OCI-LY7 (cell line): ENCODE results near the gene NME7. TPM values are rescaled to one million over a fixed set of nuclear protein-coding genes. Genes with fewer than 3 reads are reported as not detected.

Experiments
- BruUV-seq: library from RNA; stranded (reverse); fragments of 400-500 nt; replicated peaks from 2 replicates; lab custom pipeline; 2021; lab: Mats Ljungman, UMichigan
- CTCF ChIA-PET: fragments of 300-600 bp; sonication (Branson Sonifier 250); formaldehyde crosslinking; loops from one replicate; lab custom pipeline; 2022; ENCODE audit warnings: antibody characterized with exemption; ENCODE audit not compliant: unreplicated experiment; lab: Charles Lee
- POLR2A ChIA-PET: fragments of 300-600 bp; sonication (Branson Sonifier 250); formaldehyde crosslinking; loops from one replicate; lab custom pipeline; 2022; ENCODE audit warnings: antibody characterized with exemption; lab: Charles Lee
- DNase-seq: peaks from one replicate; pipeline ENCODE4 v3.0.0-alpha.2; 2015; ENCODE audit warnings: low spot score
- H2AFZ ChIP-seq: fragments of 200-600 bp; sonication (generic), shearing (Covaris generic); 2 replicates; pipeline ENCODE4 v1.6.1; 2014; ENCODE audit warnings: mild to moderate bottlenecking, antibody characterized with exemption, low read length, moderate library complexity
- H3K27ac ChIP-seq: fragments of 200-600 bp; sonication (generic); 2 replicates; pipeline ENCODE4 v1.5.1; 2014; ENCODE audit warnings: mixed run types, low read depth, mild to moderate bottlenecking, moderate library complexity, low read length, inconsistent platforms; ENCODE audit not compliant: poor library complexity, severe bottlenecking
- H3K36me3 ChIP-seq: fragments of 200-600 bp; sonication (generic); 2 replicates; pipeline ENCODE4 v1.6.1; 2014; ENCODE audit warnings: mild to moderate bottlenecking, antibody characterized with exemption, low read length, moderate library complexity, mixed read lengths; ENCODE audit not compliant: insufficient read depth
- H3K4me1 ChIP-seq: fragments of 200-600 bp; sonication (generic); 2 replicates; pipeline ENCODE4 v1.5.1; 2014; ENCODE audit warnings: mild to moderate bottlenecking, low read length; ENCODE audit not compliant: insufficient read depth, poor library complexity, severe bottlenecking
- H3K4me2 ChIP-seq: fragments of 200-600 bp; sonication (generic); 2 replicates; pipeline ENCODE4 v1.6.1; 2014; ENCODE audit warnings: mild to moderate bottlenecking, low read length
- H3K4me3 ChIP-seq: fragments of 200-600 bp; sonication (generic); 2 replicates; pipeline ENCODE4 v1.5.1; 2014; ENCODE audit warnings: mild to moderate bottlenecking, low read depth, low read length; ENCODE audit not compliant: poor library complexity, severe bottlenecking
- H3K79me2 ChIP-seq: fragments of 200-600 bp; sonication (generic); 2 replicates; pipeline ENCODE4 v1.6.1; 2016; ENCODE audit warnings: low read depth, mild to moderate bottlenecking, low read length, moderate library complexity, mixed read lengths; ENCODE audit not compliant: insufficient read depth
- H3K9me2 ChIP-seq: fragments of 200-600 bp; sonication (generic); 2 replicates; pipeline ENCODE4 v1.6.1; 2016; ENCODE audit warnings: mild to moderate bottlenecking, low read length, mixed read lengths; ENCODE audit not compliant: insufficient read depth
- H3K9me3 ChIP-seq: fragments of 200-600 bp; sonication (generic); 2 replicates; pipeline ENCODE4 v1.6.1; 2014; ENCODE audit warnings: mild to moderate bottlenecking, mixed run types, low read length, mixed read lengths
- H4K20me1 ChIP-seq: fragments of 200-600 bp; sonication (generic); 2 replicates; pipeline ENCODE4 v1.6.1; 2014; ENCODE audit warnings: mild to moderate bottlenecking, antibody characterized with exemption, low read length, moderate library complexity, mixed read lengths; ENCODE audit not compliant: insufficient read depth
- EZH2phosphoT487 ChIP-seq: fragments of 200-600 bp; sonication (generic); IDR thresholded peaks from 2 replicates; pipeline ENCODE4 v1.6.1; 2018; ENCODE audit warnings: low read depth, borderline replicate concordance, mild to moderate bottlenecking, mixed run types, antibody characterized with exemption, low read length, moderate library complexity, mixed read lengths
- intact Hi-C: fragments of 100-400 bp; cut with micrococcal nuclease; formaldehyde crosslinking; loops from one replicate; pipeline ENCODE4 v1.10.0; 2022; ENCODE audit not compliant: unreplicated experiment
- total RNA-seq, 2 experiments: library from RNA; depleted of rRNA in 1 of 2; stranded (reverse); fragments of >200 nt in 1 of 2; shearing (Covaris generic) in 1 of 2; gene quantifications; 2 replicates each; pipeline ENCODE4 v1.2.3, GENCODE V29; 2014 to 2022
- TF ChIP-seq, protein P1 (sequence below): fragments of 200-600 bp; sonication (generic); conservative IDR thresholded peaks from 2 replicates; pipeline ENCODE4 v1.5.1; 2014; ENCODE audit warnings: mild to moderate bottlenecking, antibody characterized with exemption, low read length, moderate library complexity, mixed read lengths

Gene NME7
- total RNA-seq, 2 experiments from 2014 or later: 9.3 to 17.0 TPM

DNA sequence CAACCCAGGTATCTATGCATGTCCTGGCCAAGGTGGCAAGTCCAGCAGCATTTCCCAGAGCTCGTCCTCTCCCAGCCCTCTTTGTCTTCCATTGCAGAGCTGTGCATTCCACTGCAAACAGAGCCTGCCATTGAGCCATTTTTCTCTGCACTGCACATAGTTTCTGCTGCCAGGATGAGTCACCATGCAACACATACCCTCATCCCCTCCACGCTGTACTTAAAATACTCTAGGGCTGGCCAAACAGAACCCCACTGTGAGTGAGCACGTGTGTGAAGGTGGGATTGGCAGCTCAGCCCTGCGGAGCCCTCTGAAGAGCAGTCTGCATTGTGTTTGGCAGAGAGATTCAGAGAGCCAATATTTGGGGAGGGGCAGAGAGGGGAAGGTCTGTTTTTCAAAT is 265.0 kb downstream of the NME7 start:
- no peak for DNase-seq
- no peaks in the 10 kb centered on the region for H4K20me1 ChIP-seq
- H3K27ac ChIP-seq: no peak overlapping the region
- intact Hi-C loops: no loop called here
- H3K9me2 ChIP-seq: no peaks in the 10 kb centered on the region
- H3K4me3 ChIP-seq: no peak overlapping the region
- ChIA-PET CTCF (no interaction called here), POLR2A (interaction anchor here (0.5 to 1.0 kb wide), 3 partner anchors 9 to 599 kb away, joined by 3 to 6 read pairs (median 4); no protein-coding TSS in a partner anchor)
- TF ChIP-seq, protein P1, sequence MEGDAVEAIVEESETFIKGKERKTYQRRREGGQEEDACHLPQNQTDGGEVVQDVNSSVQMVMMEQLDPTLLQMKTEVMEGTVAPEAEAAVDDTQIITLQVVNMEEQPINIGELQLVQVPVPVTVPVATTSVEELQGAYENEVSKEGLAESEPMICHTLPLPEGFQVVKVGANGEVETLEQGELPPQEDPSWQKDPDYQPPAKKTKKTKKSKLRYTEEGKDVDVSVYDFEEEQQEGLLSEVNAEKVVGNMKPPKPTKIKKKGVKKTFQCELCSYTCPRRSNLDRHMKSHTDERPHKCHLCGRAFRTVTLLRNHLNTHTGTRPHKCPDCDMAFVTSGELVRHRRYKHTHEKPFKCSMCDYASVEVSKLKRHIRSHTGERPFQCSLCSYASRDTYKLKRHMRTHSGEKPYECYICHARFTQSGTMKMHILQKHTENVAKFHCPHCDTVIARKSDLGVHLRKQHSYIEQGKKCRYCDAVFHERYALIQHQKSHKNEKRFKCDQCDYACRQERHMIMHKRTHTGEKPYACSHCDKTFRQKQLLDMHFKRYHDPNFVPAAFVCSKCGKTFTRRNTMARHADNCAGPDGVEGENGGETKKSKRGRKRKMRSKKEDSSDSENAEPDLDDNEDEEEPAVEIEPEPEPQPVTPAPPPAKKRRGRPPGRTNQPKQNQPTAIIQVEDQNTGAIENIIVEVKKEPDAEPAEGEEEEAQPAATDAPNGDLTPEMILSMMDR: no peak
- no peak for TF ChIP-seq EZH2phosphoT487
- H3K36me3 ChIP-seq: no peaks in the 10 kb centered on the region
- H3K4me1 ChIP-seq: peaks cover 4% of the 10 kb centered on the region
- BruUV-seq: no TSS peak
- H2AFZ ChIP-seq: no peak overlapping the region
- H3K79me2 ChIP-seq: peaks cover 8% of the 10 kb centered on the region
- H3K9me3 ChIP-seq: no peaks in the 10 kb centered on the region
- no peak overlapping the region for H3K4me2 ChIP-seq

DNA sequence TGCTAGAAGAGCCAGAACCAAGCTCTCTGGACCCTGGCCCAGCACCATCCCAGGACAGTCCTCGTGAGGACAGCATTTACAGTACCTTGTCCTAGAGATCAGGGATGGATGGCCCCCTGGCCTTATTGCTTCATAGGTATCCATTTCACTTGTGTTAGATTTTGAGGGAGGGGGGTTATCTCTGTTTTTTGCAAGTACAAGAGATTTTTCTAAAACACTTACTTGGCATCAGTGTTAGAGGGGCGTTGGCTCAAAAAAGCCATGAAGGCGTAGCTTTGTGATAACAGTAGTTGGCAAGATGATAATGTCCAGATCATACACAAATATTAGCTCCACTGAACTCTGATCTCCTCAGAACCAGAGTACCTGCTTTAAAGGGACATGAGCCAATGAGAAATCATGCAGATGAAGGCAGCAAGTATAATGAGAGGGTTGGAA is 266.9 kb downstream of the NME7 start:
- no peak for DNase-seq
- no peak overlapping the region for H2AFZ ChIP-seq
- no peak overlapping the region for H3K4me2 ChIP-seq
- TF ChIP-seq EZH2phosphoT487: no peak
- TF ChIP-seq, protein P1: no peak
- no TSS peak for BruUV-seq
- ChIA-PET POLR2A (interaction anchor here (1.4 kb wide), 1 partner anchor 10 kb away, joined by 4 read pairs; no protein-coding TSS in a partner anchor), CTCF (no interaction called here)
- H4K20me1 ChIP-seq: no peaks in the 10 kb centered on the region
- no peaks in the 10 kb centered on the region for H3K79me2 ChIP-seq
- no peak overlapping the region for H3K27ac ChIP-seq
- H3K36me3 ChIP-seq: no peaks in the 10 kb centered on the region
- H3K9me2 ChIP-seq: no peaks in the 10 kb centered on the region
- H3K4me3 ChIP-seq: no peak overlapping the region
- H3K4me1 ChIP-seq: peaks cover 4% of the 10 kb centered on the region
- intact Hi-C loops: no loop called here
- no peaks in the 10 kb centered on the region for H3K9me3 ChIP-seq

DNA sequence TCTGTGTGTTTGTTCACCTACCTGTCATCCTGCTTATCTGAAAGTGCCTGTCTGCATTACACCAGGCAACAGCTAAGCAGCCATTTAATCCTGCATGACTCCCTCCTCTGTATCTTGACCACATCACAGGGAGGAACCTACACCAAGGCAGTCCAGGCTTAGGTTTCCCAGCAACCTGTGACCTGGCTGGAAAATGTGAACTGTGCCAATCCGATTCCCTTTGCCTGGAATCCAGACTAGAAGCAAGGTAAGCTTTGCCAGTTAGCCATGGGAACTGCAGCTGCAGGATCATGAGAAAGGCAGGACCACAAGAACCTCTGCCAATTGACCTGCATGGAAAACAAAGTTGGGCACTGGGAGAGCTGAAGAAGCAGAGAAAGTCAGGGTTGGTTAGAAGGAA is 267.4 kb downstream of the NME7 start:
- Histone ChIP-seq H3K27ac (no peak overlapping the region), H3K4me1 (peaks cover under 1% of the 10 kb centered on the region), H3K79me2 (no peaks in the 10 kb centered on the region), H3K36me3 (no peaks in the 10 kb centered on the region), H3K4me3 (no peak overlapping the region), H3K4me2 (no peak overlapping the region), H2AFZ (no peak overlapping the region), H3K9me2 (no peaks in the 10 kb centered on the region), H4K20me1 (no peaks in the 10 kb centered on the region), H3K9me3 (no peaks in the 10 kb centered on the region)
- intact Hi-C loops: no loop called here
- DNase-seq: no peak
- ChIA-PET POLR2A (interaction anchor here (0.6 to 1.4 kb wide), 2 partner anchors 9 to 30 kb away, joined by 3 to 4 read pairs; no protein-coding TSS in a partner anchor), CTCF (no interaction called here)
- no peak for TF ChIP-seq EZH2phosphoT487
- TF ChIP-seq, protein P1: no peak
- no TSS peak for BruUV-seq
